Esophagus (tissue), 2 donors: ENCODE results near the gene SPC24. TPM values are rescaled to one million over a fixed set of nuclear protein-coding genes. Genes with fewer than 3 reads are reported as not detected.

Source experiments
- H3K27ac ChIP-seq, 2 donors: one replicate each; pipeline ENCODE4 v1.5.1; 2013; ENCODE audit warnings: low read depth in 2 of 2, mild to moderate bottlenecking in 2 of 2, inconsistent platforms in 1 of 2, low read length in 1 of 2, moderate library complexity in 1 of 2
- H3K27me3 ChIP-seq, 2 donors: one replicate each; pipeline ENCODE4 v1.6.1; 2013; ENCODE audit warnings: low read length in 2 of 2, control low read depth in 1 of 2, mild to moderate bottlenecking in 1 of 2; ENCODE audit not compliant: insufficient read depth in 2 of 2, control insufficient read depth in 1 of 2
- H3K36me3 ChIP-seq, 2 donors: one replicate each; pipeline ENCODE4 v1.6.1; 2013; ENCODE audit warnings: low read length in 1 of 2; ENCODE audit not compliant: control insufficient read depth in 2 of 2, insufficient read depth in 2 of 2
- H3K4me1 ChIP-seq, 2 donors: one replicate each; pipeline ENCODE4 v1.6.1; 2013; ENCODE audit warnings: low read length in 1 of 2; ENCODE audit not compliant: control insufficient read depth in 2 of 2, insufficient read depth in 2 of 2
- H3K4me3 ChIP-seq, 2 donors: one replicate each; pipeline ENCODE4 v1.5.1; 2013; ENCODE audit warnings: low read length in 2 of 2, mild to moderate bottlenecking in 2 of 2, low read depth in 1 of 2, moderate library complexity in 1 of 2
- H3K9me3 ChIP-seq, 2 donors: one replicate each; pipeline ENCODE4 v1.6.1; 2013; ENCODE audit warnings: mild to moderate bottlenecking in 2 of 2, low read depth in 1 of 2, low read length in 1 of 2, moderate library complexity in 1 of 2; ENCODE audit not compliant: control insufficient read depth in 2 of 2, insufficient read depth in 1 of 2
- WGBS, 2 donors: extraction: QIAGEN DNeasy Blood & Tissue Kit; methylation state at CpG; one replicate each; pipeline ENCODE4 v1.1.7; 2013; 5-methylcytosine and 5-hydroxymethylcytosine counted together
- polyA plus RNA-seq, 2 donors: library from polyadenylated mRNA; stranded (reverse); fragments of 200-250 nt; gene quantifications; one replicate each; pipeline ENCODE4 v1.2.3, GENCODE V29; 2013
- donor health status: healthy with polysubstance abuse.
- donor health status: Bipolar disorder and iron deficiency.

Gene SPC24
- polyA plus RNA-seq, result 10 to 100 TPM in 1 of 2 donors, 1 to 10 TPM in 1; 3.7 to 11.4 TPM

- Histone ChIP-seq H3K4me3 (peak within 1 kb of the TSS; percentile 60 to 71), H3K36me3 (no peaks in the 10 kb centered on the region), H3K4me1 (peaks cover 2 to 3% of the 10 kb centered on the region in 2 donors), H3K27me3 (no peaks in the 10 kb centered on the region), H3K27ac (peak within 1 kb of the TSS; percentile 26 to 73), H3K9me3 (no peaks in the 10 kb centered on the region)
- WGBS, 2 donors, result 0% methylated on average over 49 to 50 of the region's 50 CpGs
These were observed at the start of gene SPC24 for GRCh38 chr19:11155373-11156120. Gene SPC24, minus strand, starts transcription at chr19:11155782. Its CDS starts 6 bp downstream, at chr19:11155776.

- H3K36me3 ChIP-seq, result peaks cover 0 to 17% of the 10 kb centered on the region in 2 donors
- H3K27me3 ChIP-seq, result no peaks in the 10 kb centered on the region
- H3K27ac ChIP-seq, result peak overlapping the region in 1 of 2 donors; percentile 23
- no peak overlapping the region for H3K4me3 ChIP-seq
- H3K4me1 ChIP-seq, result no peaks in the 10 kb centered on the region
- H3K9me3 ChIP-seq, result no peaks in the 10 kb centered on the region
- WGBS, 2 donors, result 46% methylated on average over 5 of the region's 5 CpGs
These were observed 49.4 kb upstream of the SPC24 start for GRCh38 chr19:11204943-11205349.

DNA sequence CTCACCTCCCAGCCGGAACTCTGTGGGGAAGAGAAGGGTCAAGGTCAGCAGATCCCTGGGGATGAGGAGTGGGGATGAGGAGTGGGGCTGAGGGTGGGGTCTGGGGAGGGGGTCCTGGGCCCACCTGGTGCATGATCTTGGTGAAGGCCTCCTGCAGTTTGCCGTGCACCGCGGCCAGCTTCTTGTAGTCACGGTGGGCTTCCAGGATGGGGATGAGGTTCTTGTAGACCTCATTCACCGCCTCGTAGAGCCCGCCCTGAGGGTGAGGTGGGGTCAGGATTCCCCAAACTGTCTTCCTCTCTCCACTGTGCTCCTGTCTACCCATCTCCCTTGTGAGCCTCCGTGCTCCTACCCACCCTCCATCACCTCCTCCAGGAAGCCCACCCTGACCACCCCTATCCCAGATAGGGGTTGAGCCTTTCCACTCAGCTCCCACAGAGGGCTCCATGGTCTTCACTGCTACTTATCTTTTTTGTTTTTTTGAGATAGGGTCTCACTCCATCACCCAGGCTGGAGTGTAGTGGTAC, 48.6 kb upstream of the SPC24 start:
- H3K36me3 ChIP-seq, result peaks cover 0 to 15% of the 10 kb centered on the region in 2 donors
- 70 to 80% methylated on average over 9 of the region's 9 CpGs for WGBS, 2 donors

GRCh38 chr19:11203194-11204075, 47.9 kb upstream of the SPC24 start:
- Histone ChIP-seq H3K27ac (peak overlapping the region; percentile 85), H3K9me3 (no peaks in the 10 kb centered on the region), H3K27me3 (no peaks in the 10 kb centered on the region), H3K4me3 (no peak overlapping the region), H3K4me1 (no peaks in the 10 kb centered on the region), H3K36me3 (peaks cover 0 to 8% of the 10 kb centered on the region in 2 donors)
- WGBS, 2 donors, result 45 to 52% methylated on average over 16 to 17 of the region's 17 CpGs

More for the DNA sequence above, 48.6 kb upstream of the SPC24 start:
- H3K4me3 ChIP-seq, result no peak overlapping the region
- no peaks in the 10 kb centered on the region for H3K27me3 ChIP-seq
- peak overlapping the region; percentile 52 to 85 for H3K27ac ChIP-seq
- no peaks in the 10 kb centered on the region for H3K9me3 ChIP-seq
- H3K4me1 ChIP-seq, result no peaks in the 10 kb centered on the region

GRCh38 chr19:11202488-11203193, 47.1 kb upstream of the SPC24 start:
- Histone ChIP-seq H3K9me3 (no peaks in the 10 kb centered on the region), H3K4me1 (no peaks in the 10 kb centered on the region), H3K27ac (peak overlapping the region; percentile 85), H3K4me3 (no peak overlapping the region), H3K27me3 (no peaks in the 10 kb centered on the region), H3K36me3 (peaks cover 0 to 8% of the 10 kb centered on the region in 2 donors)
- 71 to 77% methylated on average over 20 of the region's 20 CpGs for WGBS, 2 donors

DNA sequence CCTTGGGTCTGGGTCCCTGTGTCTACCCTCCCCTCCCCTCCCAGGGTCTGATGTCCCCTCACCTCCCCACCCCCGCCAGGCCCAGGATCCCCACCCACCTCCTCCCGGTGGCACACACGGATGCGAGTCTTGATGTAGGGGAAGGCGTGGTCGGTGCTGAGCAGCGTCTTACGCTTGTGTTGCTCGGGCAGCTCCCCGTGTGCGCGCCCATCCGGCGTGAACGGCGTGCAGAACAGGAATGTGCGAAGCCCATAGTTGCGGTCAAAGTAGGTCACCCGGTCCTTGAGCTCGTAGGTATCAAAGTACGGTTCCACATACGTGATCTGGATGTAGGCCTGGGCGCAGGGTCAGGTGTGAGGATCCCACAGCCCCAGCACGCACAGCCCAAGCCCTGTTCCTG, 46.2 kb upstream of the SPC24 start:
- H3K9me3 ChIP-seq, result no peaks in the 10 kb centered on the region
- H3K36me3 ChIP-seq, result peaks cover 0 to 8% of the 10 kb centered on the region in 2 donors
- peak overlapping the region in 1 of 2 donors; percentile 85 for H3K27ac ChIP-seq
- WGBS, 2 donors, result 93 to 94% methylated on average over 24 of the region's 24 CpGs
- no peaks in the 10 kb centered on the region for H3K27me3 ChIP-seq
- H3K4me3 ChIP-seq, result no peak overlapping the region
- no peaks in the 10 kb centered on the region for H3K4me1 ChIP-seq

- Histone ChIP-seq H3K4me1 (peaks cover 0 to 1% of the 10 kb centered on the region in 2 donors), H3K9me3 (no peaks in the 10 kb centered on the region), H3K27me3 (no peaks in the 10 kb centered on the region), H3K4me3 (no peak overlapping the region), H3K27ac (no peak overlapping the region), H3K36me3 (peaks cover 0 to 8% of the 10 kb centered on the region in 2 donors)
- 89% methylated on average over 9 of the region's 9 CpGs for WGBS, 2 donors
These were observed 45.3 kb upstream of the SPC24 start for GRCh38 chr19:11200931-11201330.

- Histone ChIP-seq H3K4me3 (no peak overlapping the region), H3K27ac (no peak overlapping the region), H3K4me1 (peaks cover 0 to 1% of the 10 kb centered on the region in 2 donors), H3K27me3 (no peaks in the 10 kb centered on the region), H3K9me3 (no peaks in the 10 kb centered on the region), H3K36me3 (peaks cover 0 to 11% of the 10 kb centered on the region in 2 donors)
- 88 to 93% methylated on average over 15 of the region's 15 CpGs for WGBS, 2 donors
These were observed 44.5 kb upstream of the SPC24 start for GRCh38 chr19:11200015-11200574.

GRCh38 chr19:11199517-11199916, 43.9 kb upstream of the SPC24 start:
- WGBS, 2 donors, result 73 to 92% methylated on average over 5 of the region's 5 CpGs
- Histone ChIP-seq H3K27ac (peak overlapping the region in 1 of 2 donors; percentile 1), H3K4me1 (peaks cover 0 to 1% of the 10 kb centered on the region in 2 donors)

More at GRCh38 chr19:11199517-11199916, 43.9 kb upstream of the SPC24 start:
- Histone ChIP-seq H3K4me3 (no peak overlapping the region), H3K27me3 (no peaks in the 10 kb centered on the region), H3K9me3 (no peaks in the 10 kb centered on the region), H3K36me3 (peaks cover 0 to 11% of the 10 kb centered on the region in 2 donors)
